GM10266 (cell line): ENCODE measurements around the gene ARFGAP2.

Source experiments
- DNase-seq: peaks from one replicate; pipeline ENCODE4 v3.0.0; 2012; ENCODE audit errors: extremely low spot score
- TF ChIP-seq, protein P1 (sequence below): IDR thresholded peaks from 2 replicates; pipeline ENCODE4 v1.5.1; 2012; ENCODE audit warnings: mild to moderate bottlenecking, low read depth; ENCODE audit not compliant: control insufficient read depth, insufficient read depth; ENCODE audit errors: missing control alignments

ARFGAP2 gene

DNA sequence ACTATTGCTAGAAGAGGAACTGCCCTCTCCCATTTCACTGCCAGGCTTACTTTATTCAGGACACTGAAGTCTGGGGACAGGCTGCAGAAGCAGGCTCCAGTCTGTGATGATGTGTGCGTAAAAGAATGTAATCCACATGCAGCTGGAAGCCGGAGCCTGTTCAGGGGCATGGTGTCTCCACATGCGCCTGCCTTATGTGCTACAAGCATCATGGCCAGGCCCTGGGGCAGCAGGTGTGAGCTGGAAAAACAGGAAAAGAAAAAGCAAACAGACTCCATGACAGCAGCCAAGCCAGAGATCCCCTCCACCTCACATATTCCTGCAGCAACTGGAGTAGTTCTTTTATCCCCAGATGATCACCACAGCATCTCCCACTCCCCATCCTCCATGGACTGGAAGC, 33.4 kb downstream of the ARFGAP2 start:
- DNase-seq, result no peak

DNA sequence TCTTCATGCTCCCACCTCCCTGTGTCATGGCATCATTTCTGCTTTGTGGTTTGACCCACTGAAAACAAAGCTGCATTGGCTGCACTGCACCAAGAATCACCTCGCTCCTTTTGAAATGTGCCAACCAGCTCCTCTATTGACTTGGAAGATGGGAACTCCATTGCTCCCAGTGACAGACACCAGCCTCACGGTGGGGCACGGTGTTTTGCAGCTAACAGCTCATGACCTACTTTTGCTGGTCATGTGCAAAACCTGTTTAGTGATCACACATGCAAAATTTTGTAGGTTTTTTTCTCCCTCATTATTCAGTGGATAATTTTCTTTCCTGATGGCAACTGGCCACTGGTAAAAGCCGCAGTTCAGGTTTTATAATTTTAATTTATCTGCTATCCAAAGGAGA, 36.8 kb downstream of the ARFGAP2 start:
- TF ChIP-seq, protein P1, sequence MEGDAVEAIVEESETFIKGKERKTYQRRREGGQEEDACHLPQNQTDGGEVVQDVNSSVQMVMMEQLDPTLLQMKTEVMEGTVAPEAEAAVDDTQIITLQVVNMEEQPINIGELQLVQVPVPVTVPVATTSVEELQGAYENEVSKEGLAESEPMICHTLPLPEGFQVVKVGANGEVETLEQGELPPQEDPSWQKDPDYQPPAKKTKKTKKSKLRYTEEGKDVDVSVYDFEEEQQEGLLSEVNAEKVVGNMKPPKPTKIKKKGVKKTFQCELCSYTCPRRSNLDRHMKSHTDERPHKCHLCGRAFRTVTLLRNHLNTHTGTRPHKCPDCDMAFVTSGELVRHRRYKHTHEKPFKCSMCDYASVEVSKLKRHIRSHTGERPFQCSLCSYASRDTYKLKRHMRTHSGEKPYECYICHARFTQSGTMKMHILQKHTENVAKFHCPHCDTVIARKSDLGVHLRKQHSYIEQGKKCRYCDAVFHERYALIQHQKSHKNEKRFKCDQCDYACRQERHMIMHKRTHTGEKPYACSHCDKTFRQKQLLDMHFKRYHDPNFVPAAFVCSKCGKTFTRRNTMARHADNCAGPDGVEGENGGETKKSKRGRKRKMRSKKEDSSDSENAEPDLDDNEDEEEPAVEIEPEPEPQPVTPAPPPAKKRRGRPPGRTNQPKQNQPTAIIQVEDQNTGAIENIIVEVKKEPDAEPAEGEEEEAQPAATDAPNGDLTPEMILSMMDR, result no peak

More for the DNA sequence above, 33.4 kb downstream of the ARFGAP2 start:
- TF ChIP-seq, protein P1, result no peak

DNA sequence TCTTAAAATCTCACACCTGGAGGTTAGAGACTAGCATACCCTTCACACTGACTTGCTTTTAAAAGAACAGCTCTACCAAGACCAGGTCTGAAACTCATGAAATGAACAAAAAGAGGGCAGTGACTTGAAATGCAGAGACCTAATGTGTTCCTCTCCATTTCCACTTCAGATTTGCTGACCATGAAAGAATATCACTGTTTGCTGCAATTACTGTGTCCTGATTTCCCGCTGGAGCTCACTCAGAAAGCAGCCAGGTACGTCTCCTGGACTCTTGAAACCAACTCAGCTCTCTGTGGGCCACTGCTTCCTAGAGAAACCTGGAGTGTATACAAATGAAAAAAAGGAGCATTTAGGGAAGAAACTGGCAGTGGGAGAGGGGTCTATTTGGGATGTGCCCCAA, 39.2 kb downstream of the ARFGAP2 start:
- TF ChIP-seq, protein P1, result no peak

More for the DNA sequence above, 36.8 kb downstream of the ARFGAP2 start:
- DNase-seq, result no peak

DNA sequence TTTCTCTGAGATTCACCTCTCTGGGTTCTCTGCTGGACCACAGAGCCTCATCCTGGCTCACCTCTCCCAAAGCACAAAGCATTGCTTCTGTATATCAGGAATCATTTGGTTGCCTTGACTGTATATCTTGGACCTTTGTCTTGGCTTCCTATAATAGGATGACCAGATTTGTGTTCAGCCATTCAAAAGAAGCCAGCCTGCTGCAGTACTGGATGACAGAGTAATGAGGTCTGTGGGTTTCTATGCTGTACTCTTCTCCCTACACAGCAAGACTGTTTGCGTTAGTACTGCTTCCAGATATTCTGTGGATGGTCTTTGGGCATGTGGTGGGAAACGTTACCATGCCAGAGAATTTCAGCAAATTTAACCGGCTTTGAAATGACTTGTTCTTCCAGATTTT, 39.8 kb downstream of the ARFGAP2 start:
- TF ChIP-seq, protein P1, result no peak
- DNase-seq, result no peak

More for the DNA sequence above, 39.2 kb downstream of the ARFGAP2 start:
- no peak for DNase-seq

DNA sequence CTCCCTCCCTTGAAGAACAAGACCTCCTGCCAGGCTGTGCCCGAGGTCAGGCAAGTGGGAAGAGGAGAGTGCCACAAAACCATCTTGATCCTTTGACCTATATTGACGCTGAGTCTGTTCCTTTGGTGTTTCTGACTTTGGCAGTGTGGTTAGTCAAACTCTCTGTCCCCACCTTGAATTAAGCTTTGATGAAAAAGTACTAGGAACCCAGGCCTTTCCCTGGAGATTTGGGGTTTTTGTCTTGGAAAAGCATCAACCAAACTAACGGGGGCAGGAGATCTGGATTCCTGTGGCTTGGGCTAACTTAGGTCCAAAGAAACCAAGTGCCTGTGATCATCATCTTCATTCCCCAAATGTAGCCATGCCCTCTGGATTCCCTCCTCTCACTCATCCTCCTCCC, 40.4 kb downstream of the ARFGAP2 start:
- DNase-seq, result no peak
- TF ChIP-seq, protein P1, result no peak

DNA sequence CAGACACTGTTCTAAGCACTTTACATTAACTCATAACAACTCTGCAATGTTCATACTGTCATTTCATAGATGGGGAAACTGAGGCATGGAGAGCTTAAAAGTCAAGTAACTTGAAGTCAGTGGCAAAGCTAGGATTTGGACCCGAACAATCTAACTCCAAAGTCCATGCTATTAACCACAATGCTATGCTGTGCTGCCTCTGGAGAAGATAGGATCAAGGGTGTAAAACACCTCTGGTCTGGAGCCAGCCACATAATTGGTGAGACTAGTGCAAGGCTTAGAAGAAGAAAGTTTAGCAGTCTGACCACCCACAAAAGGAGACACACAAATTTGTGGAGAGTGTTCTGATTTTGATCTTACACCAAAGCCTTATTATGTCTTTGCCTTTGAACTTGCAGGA, 43.7 kb downstream of the ARFGAP2 start:
- DNase-seq, result no peak
- TF ChIP-seq, protein P1, result no peak

DNA sequence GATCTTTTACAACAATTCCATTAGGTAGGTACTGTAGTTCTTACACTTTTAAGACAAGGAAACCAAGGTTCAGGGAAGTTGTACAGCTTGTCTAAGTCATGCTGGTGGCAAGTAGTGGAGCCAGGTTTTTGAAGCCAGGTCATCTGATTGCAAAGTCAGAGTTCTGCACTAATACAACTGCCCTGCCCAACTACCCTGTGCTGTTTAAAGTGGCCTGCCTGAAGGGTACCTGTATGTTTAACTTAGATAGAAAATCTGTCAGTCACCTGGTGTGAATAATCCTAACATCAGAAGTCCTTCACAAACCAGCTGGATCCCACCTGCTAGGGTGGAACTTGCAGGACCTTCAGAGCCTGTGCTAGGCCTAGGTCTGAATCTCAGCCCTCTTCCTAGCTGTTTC, 44.2 kb downstream of the ARFGAP2 start:
- TF ChIP-seq, protein P1, result no peak
- no peak for DNase-seq
